GM12872 (cell line): ENCODE measurements around the gene NUP210L.

ENCODE experiments used
- TF ChIP-seq, protein P1 (sequence below): IDR thresholded peaks from 3 replicates; pipeline ENCODE4 v1.5.1; 2011; ENCODE audit warnings: low read depth, mild to moderate bottlenecking, low read length, moderate library complexity; ENCODE audit not compliant: insufficient read depth

The NUP210L gene

DNA sequence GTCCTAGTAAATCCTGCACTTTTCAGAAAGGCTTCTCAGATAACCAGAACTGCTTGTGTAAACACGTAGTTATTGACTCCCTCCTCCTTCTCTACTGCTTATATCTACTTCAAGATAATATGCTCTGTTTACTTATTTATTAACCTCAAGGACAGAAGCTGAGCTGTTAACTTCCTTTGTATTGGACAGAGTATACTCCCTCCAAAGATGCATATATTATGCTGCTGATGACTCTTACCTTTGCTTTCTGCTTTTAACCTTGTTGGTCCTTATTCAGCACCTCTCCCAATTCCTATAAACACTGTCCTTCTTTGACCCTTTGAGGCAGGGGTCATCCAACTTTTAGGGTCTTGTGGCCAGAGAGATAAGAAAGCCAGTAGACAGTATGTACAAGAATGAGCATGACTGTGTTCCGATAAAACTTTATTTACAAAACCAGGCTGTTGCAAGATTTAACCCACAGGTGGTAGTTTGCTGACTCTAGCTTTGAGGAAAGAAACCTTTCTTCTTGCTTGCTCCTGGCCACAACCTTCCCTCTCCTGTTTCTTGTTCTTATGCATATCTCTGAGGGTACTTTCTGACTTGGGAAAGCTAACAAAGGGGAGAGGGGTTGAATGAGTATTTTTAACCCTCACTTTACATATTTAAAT lies 32.1 kb upstream of the NUP210L start:
- TF ChIP-seq, protein P1, sequence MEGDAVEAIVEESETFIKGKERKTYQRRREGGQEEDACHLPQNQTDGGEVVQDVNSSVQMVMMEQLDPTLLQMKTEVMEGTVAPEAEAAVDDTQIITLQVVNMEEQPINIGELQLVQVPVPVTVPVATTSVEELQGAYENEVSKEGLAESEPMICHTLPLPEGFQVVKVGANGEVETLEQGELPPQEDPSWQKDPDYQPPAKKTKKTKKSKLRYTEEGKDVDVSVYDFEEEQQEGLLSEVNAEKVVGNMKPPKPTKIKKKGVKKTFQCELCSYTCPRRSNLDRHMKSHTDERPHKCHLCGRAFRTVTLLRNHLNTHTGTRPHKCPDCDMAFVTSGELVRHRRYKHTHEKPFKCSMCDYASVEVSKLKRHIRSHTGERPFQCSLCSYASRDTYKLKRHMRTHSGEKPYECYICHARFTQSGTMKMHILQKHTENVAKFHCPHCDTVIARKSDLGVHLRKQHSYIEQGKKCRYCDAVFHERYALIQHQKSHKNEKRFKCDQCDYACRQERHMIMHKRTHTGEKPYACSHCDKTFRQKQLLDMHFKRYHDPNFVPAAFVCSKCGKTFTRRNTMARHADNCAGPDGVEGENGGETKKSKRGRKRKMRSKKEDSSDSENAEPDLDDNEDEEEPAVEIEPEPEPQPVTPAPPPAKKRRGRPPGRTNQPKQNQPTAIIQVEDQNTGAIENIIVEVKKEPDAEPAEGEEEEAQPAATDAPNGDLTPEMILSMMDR: no peak

DNA sequence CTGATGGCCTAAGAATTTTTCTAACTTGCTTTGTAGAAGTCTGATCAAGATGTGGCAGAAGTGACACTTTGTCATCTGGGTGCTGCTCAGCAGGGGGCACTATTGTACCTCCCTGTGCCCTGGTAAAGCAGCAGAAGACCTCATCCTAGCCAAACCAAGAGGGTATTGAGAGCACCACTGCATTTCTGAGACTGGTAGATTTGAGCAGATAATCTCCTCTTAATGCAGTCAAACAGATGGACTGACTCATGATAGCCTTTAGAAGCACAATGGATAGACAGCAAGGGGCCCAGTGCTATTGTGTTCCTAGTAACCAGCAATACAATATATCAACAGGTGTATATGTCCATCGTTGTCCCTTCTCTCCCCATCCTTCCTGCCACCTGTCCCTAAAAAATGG lies 31.3 kb upstream of the NUP210L start:
- TF ChIP-seq, protein P1: peak; percentile 81

DNA sequence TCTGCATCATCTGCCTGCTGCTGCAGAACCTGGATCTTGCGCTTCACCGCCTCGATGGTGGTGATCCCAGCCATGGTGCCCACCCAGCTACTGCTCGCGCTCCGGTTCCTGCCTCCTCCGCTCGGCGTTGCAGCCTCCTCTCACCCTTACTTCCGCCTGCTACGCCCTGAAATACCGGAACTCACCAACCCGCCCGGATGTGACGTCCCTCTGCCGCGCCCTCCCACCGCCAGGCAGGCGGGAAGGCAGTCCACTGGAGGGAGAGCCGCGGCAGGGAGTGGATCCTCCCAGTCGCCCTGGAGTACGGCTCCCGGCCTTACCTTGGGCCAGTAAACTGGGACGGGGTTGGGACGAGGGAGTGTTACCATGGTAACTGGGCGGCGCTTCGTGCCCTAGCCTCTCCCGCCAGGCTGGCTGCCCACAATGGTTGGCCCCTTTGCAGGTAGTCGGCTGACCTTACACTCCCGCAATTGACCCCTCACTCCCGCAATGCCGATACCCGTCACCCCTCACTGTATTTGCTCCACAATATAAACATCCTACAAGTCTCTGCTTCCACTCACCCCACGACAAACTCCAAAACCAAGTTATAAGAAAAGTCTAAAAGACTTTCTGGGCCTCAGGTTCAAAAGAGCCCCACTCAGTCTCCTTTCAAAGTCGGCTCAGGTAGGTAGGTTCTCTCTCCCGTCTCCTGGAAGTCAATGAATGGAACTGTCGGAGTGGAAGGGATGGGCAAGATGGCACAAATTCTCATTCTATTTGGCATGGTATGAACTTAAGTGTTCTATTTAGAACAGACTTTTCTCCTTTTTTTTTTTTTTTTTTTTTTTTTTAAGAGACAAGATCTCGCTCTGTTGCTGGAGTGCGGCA lies 28.4 kb upstream of the NUP210L start:
- TF ChIP-seq, protein P1: no peak

DNA sequence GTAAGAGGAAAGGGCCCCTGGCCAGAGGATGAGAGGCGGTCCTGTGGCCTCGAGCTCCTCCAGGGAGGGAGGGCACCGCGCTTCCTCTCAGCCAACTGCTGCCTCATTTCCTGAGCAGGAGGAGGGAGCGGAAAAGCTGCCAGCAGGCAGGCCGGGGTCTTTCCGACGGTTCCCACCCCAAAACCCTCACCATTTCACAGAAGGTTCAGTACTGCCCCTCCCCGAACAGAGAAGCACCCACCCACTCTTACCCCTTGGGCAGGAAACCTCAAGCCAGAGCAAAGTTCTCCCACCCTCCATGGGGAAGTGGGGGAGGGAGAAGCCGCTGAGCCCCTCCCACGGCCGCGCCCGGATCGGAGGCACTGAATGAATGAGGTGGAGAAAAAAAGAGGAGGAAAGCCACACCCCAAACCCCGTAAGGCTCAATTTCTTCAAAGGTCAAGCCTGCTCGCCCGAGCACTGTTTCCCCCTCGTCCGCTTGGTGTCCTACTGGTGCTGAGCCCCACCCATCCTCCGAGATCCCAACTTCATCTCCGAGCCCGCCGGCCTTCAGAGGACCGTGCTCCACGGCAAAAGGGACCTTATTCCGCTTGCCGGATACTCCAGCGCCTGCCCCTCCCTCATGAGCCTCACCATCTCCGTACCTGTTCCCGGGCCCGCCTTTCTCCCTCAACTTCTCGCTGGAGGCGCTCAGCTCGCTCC lies 27.6 kb upstream of the NUP210L start:
- TF ChIP-seq, protein P1: no peak

DNA sequence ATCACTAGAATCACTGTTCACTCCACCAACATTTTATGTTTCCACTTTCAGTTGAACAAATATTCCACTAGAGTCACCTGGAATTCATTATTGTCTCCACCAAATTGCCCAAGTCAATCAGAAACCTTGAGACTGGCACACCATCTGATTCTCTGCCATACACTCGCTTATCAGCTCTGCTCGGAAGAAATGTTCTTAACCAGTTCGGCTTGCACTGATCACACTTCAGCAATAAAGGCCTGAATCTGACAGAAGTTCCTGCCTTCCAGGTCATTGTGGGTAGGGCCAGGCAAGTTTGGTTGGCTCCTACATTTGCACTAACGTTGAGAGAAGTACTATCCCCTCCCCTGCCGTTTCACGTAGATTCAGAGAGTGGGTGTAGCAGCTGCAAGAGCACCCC lies 27.1 kb upstream of the NUP210L start:
- TF ChIP-seq, protein P1: no peak

DNA sequence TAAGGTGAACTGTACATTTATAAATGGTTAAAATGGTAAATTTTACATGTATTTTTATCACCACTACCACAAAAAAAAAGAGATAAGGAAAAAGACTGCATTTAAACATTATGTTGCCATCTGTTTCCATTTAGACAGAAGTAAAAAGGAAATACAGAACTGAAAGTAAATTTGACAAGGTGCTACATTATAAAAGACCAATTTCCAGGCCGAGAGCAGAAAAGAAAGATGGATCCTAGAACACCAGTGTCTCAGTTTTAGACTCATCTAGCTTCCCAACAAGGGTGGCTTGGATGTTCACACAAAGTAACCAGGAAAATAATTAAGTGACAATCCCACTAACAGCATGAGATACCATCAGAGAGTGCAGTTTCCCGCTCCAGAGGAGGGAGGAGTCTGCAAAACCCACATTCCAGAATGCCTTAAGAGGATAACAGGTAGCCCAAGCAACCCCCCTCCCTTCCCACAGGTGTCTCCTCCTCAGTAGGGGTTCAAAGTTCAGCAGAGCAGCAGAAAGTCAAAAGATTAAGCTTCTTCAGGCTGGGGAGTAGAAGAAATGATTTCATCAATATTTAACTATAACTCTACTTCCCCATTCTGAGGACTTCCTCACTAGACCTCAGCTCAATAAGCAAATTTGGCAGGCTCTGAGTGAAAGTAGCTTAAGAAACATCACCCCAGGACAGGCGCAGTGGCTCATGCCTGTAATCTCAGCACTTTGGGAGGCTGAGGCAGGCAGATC lies 25.2 kb upstream of the NUP210L start:
- TF ChIP-seq, protein P1: no peak
